ENCODE results near the gene EIF3B.
A peak's percentile ranks its signal among the peaks of the same experiment; 100 is the strongest.
"Not testable (repeated sequence)": the region's sequence is repeated elsewhere in the genome, so short reads cannot be mapped to it uniquely, and the experiment has no call there.

Gene EIF3B

DNA sequence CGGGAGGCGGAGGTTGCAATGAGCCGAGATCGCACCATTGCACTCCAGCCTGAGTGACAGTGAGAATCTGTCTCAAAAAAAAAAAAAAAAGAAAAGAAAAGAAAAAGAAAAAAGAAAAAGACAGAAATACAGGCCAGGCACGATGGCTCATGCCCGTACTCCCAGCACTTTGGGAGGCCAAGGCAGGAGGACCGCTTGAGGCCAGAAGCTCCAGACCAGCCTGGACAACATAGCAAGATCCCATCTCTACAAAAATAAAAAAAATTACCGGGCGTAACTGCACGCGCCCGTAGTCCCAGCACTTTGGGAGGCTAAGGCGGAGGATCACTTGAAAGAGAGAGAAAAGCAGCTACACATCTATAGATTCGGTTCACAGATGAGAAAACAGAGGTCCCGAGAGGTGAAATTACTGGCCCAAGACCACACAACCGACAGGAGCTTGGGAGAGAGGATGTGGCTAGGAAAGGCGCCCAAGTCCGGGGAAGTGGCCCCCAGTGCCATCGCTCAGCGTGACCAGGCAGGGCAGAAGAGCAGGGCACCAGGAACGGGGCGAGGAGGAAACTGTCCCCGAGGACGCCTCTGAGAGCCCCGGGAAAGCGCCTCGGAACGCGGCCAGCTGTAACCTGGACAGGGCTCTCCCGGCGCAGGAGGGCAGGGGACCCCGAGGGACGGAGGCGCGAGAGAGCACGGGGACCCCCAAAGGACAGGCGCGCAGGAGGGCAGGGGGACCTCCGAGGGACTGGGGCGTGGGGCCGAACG, 41.0 kb upstream of the EIF3B start:
- Histone ChIP-seq H3K27me3 (no peaks in the 10 kb centered on the region), H3K27ac (peak overlapping the region; percentile 79), H3K36me3 (no peaks in the 10 kb centered on the region), H3K4me1 (ENCODE audit: control insufficient read depth in 1 of 2, insufficient read depth in 1 of 2, low read depth in 1 of 2, low read length in 1 of 2) (peaks cover 11 to 16% of the 10 kb centered on the region in 2 experiments), H3K9me3 (no peaks in the 10 kb centered on the region), H3K4me3 (ENCODE audit: low read depth in 1 of 2, low read length in 1 of 2) (peak overlapping the region; percentile 64 to 76)
- TF ChIP-seq, protein P1, sequence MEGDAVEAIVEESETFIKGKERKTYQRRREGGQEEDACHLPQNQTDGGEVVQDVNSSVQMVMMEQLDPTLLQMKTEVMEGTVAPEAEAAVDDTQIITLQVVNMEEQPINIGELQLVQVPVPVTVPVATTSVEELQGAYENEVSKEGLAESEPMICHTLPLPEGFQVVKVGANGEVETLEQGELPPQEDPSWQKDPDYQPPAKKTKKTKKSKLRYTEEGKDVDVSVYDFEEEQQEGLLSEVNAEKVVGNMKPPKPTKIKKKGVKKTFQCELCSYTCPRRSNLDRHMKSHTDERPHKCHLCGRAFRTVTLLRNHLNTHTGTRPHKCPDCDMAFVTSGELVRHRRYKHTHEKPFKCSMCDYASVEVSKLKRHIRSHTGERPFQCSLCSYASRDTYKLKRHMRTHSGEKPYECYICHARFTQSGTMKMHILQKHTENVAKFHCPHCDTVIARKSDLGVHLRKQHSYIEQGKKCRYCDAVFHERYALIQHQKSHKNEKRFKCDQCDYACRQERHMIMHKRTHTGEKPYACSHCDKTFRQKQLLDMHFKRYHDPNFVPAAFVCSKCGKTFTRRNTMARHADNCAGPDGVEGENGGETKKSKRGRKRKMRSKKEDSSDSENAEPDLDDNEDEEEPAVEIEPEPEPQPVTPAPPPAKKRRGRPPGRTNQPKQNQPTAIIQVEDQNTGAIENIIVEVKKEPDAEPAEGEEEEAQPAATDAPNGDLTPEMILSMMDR (IDR thresholded peaks at IDR 0.05) = no peak

DNA sequence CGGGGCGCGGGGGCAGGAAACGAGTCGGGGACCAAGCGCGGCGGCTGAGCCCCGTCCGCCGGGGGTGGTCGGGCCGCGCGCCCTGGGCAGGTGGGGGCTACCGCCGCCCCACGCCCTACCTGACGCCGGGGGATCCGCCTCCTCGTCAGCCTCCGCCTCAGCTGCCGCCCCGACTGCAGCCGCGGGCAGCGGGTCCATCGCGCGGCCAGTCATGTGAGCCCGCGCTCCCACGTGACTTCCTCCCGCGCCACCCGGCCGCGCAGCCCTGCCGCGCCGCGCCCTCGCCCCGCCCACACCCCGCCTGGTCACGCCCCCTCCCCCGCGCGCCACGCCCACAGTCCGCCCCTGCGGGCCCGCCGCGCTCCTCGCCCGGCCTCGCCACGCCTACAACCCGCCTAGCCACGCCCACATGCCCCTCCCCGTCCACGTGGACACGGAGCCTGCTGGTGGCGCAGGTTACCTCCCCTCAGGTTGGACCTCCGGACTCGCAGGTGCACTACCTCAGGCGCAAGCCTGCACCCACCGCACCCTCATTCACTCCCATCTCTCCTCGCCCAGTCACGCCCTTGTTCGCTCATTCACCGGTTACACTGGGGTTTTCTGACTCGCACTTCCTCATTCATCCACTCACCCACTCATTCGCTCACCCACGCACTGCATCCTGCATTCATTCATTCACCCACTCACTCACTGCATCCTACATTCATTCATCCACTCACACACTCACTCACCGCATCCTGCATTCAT, 40.2 kb upstream of the EIF3B start, which contains the start of gene SNX8:
Gene SNX8, minus strand, starts transcription at position 233 of the 747 bp plus-strand sequence. Its CDS starts 20 bp downstream, at position 213.
- H3K27me3 ChIP-seq = no peaks in the 10 kb centered on the region
- H3K4me1 ChIP-seq (ENCODE audit: control insufficient read depth in 1 of 2, insufficient read depth in 1 of 2, low read depth in 1 of 2, low read length in 1 of 2) = peaks cover 11 to 16% of the 10 kb centered on the region in 2 experiments
- TF ChIP-seq, protein P1 (IDR thresholded peaks at IDR 0.05) = peak; percentile 33
- peak within 1 kb of the TSS; percentile 64 to 76 for H3K4me3 ChIP-seq (ENCODE audit: low read depth in 1 of 2, low read length in 1 of 2)
- no peaks in the 10 kb centered on the region for H3K36me3 ChIP-seq
- H3K27ac ChIP-seq = peak within 1 kb of the TSS; percentile 79
- H3K9me3 ChIP-seq = no peaks in the 10 kb centered on the region

DNA sequence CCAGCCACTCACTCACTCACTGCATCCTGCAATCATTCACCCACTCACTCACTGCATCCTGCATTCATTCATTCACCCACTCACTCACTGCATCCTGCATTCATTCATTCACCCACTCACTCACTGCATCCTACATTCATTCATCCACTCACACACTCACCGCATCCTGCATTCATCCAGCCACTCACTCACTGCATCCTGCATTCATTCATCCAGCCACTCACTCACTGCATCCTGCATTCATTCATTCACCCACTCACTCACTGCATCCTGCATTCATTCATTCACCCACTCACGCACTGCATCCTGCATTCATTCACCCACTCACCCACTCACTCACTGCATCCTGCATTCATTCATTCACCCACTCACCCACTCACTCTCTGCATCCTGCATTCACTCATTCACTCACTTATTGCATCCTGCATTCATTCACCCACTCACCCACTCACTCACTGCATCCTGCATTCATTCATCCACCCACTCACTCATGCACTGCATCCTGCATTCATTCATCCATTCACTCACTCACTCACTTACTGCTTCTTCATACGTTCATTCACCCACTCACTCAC, 39.6 kb upstream of the EIF3B start:
- H3K27ac ChIP-seq = peak overlapping the region; percentile 79
- H3K4me3 ChIP-seq (ENCODE audit: low read depth in 1 of 2, low read length in 1 of 2) = peak overlapping the region; percentile 64 to 76
- H3K36me3 ChIP-seq, H3K27me3 ChIP-seq, H3K9me3 ChIP-seq: not testable (repeated sequence)
- peaks cover 11 to 16% of the 10 kb centered on the region in 2 experiments for H3K4me1 ChIP-seq (ENCODE audit: control insufficient read depth in 1 of 2, insufficient read depth in 1 of 2, low read depth in 1 of 2, low read length in 1 of 2)

DNA sequence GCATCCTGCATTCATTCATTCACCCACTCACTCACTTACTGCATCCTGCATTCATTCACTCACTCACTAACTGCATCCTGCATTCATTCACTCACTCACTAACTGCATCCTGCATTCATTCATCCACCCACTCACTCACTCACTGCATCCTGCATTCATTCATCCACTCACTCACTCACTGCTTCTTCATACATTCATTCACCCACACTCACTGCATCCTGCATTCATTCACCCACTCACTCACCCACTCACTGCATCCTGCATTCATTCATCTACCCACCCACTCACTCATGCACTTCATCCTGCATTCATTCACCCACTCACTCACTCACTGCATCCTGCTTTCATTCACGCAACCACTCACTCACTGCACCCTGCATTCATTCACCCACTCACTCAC, 38.8 kb upstream of the EIF3B start:
- Histone ChIP-seq H3K27ac (no peak overlapping the region), H3K27me3 (no peaks in the 10 kb centered on the region), H3K9me3 (no peaks in the 10 kb centered on the region), H3K36me3 (no peaks in the 10 kb centered on the region), H3K4me3 (ENCODE audit: low read depth in 1 of 2, low read length in 1 of 2) (no peak overlapping the region), H3K4me1 (ENCODE audit: control insufficient read depth in 1 of 2, insufficient read depth in 1 of 2, low read depth in 1 of 2, low read length in 1 of 2) (peaks cover 11 to 16% of the 10 kb centered on the region in 2 experiments)
- TF ChIP-seq, protein P1 (IDR thresholded peaks at IDR 0.05) = no peak

DNA sequence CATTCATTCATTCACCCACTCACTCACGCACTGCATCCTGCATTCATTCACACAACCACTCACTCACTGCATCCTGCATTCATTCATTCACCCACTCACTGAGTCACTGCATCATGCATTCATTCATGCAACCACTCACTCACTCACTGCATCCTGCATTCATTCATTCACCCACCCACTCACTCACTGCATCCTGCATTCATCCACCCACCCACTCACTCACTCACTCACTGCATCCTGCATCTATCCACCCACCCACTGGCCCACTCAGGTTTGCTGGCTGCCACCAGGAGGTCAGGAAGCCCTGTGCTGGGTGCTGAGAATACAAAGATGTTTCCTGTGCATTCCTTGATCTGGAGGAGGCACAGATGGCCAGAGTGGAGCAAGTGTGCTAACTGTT, 38.0 kb upstream of the EIF3B start:
- TF ChIP-seq, protein P1 (IDR thresholded peaks at IDR 0.05) = no peak
- H3K4me3 ChIP-seq (ENCODE audit: low read depth in 1 of 2, low read length in 1 of 2) = no peak overlapping the region
- H3K4me1 ChIP-seq (ENCODE audit: control insufficient read depth in 1 of 2, insufficient read depth in 1 of 2, low read depth in 1 of 2, low read length in 1 of 2) = peaks cover 11 to 16% of the 10 kb centered on the region in 2 experiments
- no peaks in the 10 kb centered on the region for H3K9me3 ChIP-seq
- H3K36me3 ChIP-seq = no peaks in the 10 kb centered on the region
- no peak overlapping the region for H3K27ac ChIP-seq
- H3K27me3 ChIP-seq = no peaks in the 10 kb centered on the region

Measured in neutrophil (primary cell).